GM21717 (cell line): ENCODE data around the gene CAV3.

ENCODE experiments used
- ATAC-seq: cut with Tn5 transposase; IDR thresholded peaks from one replicate; pipeline ENCODE4 v1.9.1; 2021; ENCODE audit warnings: mild to moderate bottlenecking, moderate library complexity; ENCODE audit not compliant: unreplicated experiment

Gene CAV3

DNA sequence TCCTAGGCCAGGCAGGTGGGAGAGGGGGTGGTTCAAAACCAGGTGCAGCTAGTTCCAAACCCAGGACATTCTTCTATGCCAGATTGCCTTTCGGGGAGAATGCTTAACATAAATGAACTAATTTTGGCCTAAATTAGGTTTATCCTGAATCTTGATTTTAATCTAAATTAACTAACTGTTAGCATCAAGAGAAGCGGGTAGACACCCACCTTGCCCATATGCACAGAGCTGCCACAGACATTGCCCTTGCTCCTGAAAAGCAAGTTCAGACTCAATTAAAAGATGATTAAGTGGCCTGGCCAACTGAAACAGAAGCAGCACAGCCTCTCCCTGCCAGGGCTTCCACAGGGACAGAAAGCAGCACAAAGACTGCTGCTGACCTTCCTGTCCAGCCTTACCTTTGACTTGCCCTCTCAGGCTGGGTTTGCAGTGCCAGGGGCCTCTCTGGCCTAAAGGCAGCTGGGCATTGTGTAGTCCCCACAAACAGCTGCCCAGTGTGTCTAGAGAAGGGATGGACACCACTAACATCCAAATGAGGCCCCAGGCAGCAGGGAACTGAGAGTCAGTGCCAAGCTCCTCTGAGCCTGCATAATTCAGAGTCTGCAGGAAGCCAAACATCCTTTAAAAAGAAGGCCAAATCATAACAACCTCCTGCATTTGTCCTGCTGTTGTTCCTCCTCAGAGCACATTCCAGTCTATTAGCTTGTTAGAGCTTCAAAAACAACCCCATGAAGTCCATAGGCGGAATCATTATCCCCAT is 51.3 kb downstream of the CAV3 start:
- ATAC-seq: no peak

DNA sequence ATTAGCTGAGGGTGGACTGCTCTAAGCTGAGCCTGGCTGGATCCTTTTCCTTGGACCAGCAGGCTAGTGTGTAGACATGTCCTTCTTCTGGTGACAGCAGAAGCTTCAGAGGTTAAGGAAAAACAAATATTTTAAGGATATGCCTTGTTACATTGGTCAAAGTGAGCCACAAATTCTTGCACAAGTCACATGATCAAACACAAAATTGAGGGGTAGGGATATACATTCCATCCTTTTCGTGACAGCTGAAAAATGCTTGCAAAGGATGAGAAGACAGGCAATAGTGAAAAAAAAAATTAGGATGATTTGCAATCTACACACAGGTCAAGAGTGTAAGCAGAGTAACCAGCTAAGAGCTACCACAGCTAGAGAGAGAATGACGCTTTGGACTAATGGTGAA is 56.9 kb downstream of the CAV3 start:
- ATAC-seq: no peak

DNA sequence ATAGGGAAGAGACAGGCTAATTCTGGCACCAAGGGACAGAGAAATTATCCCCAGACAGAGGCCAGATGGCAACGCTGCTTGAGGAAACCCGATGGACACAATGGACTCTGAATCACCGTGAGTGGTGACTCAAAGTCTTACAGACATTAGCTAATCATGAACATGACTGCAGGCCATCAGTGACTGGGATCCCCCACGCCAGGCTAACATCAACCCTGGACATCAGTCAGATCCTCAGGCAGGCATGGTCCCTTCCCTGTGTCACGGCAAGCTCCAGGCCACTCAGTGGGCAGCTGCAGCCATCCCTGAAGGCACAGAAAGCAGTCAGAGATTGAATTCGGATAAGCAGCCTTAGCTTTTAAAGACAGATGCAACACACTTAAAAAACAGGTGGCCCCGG is 59.6 kb downstream of the CAV3 start:
- ATAC-seq: no peak

DNA sequence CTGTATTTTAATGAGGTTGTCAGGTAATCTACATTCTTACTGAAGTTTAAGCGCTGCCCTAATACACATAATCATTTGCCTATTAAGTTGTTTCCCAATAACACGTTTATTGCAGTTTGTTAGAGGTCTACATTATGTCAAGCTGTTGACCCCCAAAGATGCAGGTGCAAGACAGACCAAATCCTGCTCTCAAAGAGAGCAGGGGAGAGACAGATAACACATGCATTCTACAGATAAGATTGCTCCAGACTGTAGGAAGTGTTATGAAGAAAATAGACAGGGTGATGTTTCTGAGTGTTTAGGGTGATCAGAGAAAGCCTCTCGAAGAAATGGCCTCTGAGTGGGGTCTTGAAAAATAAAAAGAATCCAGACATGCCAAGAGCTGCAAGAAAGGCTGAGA is 60.6 kb downstream of the CAV3 start:
- ATAC-seq: no peak
